Activated CD8-positive, alpha-beta memory T cell treated with anti-CD3 and anti-CD28 coated beads for 4 hours (primary cell): ENCODE results near the gene CEACAM3.
A peak's percentile ranks its signal among the peaks of the same experiment; 100 is the strongest.

Source experiments
- DNase-seq, 2 donors: peaks; one replicate each; pipeline ENCODE4 v3.0.0-alpha.2; 2020; ENCODE audit warnings: low read depth in 2 of 2

Gene CEACAM3

GRCh38 chr19:41844601-41845000 lies 48.2 kb downstream of the CEACAM3 start, which contains the start of gene LYPD4:
Gene LYPD4 (minus strand): TSS chr19:41844683. CDS start chr19:41839285, 5,398 bp downstream.
- DNase-seq, result no peak

GRCh38 chr19:41845001-41845050 lies 48.4 kb downstream of the CEACAM3 start, which contains the start of gene DMRTC2:
Gene DMRTC2 (plus strand): TSS chr19:41845042. CDS start chr19:41847429, 2,387 bp downstream.
- DNase-seq, result no peak

- DNase-seq, result no peak
These were observed 48.7 kb downstream of the CEACAM3 start for GRCh38 chr19:41845051-41845590.

DNA sequence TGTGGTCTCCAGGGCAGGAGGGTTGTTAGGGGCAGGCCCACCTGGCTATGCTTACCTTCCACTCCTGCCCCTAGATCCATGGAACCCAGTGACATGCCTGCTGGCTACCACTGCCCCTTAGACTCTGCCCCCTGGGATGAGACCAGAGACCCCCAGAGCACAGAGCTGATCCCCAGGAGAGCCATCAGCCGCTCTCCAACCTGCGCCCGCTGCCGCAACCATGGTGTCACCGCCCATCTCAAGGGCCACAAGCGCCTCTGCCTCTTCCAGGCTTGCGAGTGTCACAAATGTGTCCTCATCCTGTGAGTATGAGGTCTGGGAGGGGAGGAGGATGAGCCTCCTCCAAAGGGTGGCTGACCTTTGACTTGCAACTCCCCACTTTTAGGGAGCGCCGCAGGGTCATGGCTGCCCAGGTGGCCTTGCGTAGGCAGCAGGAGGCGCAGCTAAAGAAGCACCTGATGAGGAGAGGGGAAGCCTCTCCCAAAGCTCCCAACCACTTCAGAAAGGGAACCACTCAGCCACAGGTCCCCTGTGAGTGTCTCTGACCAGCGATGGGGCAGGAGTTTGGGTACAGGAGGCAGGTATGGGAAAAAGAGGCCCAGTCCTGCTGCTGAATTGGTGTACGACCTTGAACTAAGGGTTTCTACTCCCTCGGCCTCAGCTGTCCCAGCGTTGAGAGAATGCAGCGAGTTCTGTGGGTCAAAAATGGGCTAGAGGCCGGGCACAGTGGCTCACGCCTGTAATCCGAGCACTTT lies 51.1 kb downstream of the CEACAM3 start:
- no peak for DNase-seq

- DNase-seq, result no peak
These were observed 52.3 kb downstream of the CEACAM3 start for GRCh38 chr19:41848666-41849065.

DNA sequence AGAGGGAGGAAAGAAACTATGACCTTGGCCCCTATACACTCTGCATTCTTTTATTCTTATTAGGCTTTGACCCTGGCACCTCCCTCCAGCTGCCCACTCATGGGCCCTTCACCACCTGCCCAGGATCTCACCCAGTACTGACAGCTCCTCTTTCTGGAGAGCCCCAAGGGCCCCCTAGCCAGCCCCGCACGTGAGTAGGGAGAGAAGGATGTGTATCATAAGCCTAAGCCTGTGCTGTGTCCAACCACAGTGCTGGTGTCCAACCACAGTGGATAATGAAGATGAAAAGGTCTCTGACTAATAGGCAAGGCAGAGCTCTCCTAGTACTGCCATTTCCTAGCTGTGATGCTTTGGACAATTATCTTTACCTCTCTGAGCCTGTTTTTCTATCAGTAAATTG lies 52.7 kb downstream of the CEACAM3 start:
- no peak for DNase-seq

DNA sequence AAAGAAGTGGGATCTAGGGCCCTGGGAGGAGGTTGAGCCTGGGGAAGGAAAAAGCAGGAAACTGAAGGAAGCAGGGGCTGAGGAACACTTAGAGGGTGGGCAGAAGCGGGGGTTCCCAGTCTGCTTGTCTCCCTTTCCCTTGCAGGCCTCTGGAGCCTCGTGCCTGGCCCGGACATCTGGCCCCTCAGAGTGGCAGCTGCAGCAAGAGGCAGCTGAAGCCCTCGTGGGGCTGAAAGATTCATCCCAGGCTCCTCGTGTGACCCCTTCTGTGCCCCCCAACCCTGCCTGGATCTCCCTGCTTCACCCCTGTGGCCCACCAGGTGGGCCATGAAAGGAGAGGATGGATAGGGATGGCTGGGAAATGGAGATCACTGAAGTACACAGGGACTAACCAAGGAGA lies 54.0 kb downstream of the CEACAM3 start:
- DNase-seq, result no peak

- DNase-seq, result no peak
These were observed 55.1 kb downstream of the CEACAM3 start for GRCh38 chr19:41851456-41851855.

DNA sequence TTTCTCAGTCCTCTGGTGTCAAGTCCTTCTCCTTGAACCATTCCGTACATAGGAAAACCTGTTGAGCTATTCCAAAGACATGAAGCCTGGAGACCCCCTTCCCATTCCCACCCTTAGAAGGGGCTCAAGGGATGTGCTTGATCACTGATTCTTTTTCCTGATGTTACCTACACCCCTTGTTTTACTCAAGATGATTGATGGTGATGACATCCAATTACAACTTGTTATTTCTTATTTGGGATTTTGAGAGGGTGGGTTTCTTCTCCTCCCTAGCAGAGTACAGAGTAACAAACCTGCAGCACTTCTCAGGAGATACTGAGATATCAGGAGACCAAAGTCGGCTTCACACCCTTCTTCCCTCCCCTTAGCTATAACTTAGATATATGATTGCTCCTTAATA lies 57.0 kb downstream of the CEACAM3 start:
- DNase-seq, result no peak

GRCh38 chr19:41853768-41854167 lies 57.4 kb downstream of the CEACAM3 start:
- DNase-seq, result no peak

DNA sequence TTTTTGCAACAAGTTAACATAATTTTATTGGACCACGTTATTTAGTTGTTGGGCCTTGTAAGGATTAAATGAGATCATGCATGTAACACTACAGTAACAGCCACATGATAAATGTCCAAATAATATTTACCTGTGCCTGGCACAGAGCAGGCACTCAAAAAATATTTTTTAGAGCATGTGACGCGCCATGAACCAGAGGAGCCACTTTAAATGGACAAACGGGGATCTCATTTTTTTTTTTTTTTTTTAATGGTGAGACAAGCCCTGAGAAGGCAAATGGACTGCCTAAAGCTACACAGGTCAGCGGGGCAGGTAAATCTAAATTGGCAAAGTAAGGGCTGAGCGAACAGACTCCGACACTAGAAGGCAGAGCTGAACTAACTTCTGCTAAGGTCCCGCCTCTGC lies 62.8 kb downstream of the CEACAM3 start:
- no peak for DNase-seq

DNA sequence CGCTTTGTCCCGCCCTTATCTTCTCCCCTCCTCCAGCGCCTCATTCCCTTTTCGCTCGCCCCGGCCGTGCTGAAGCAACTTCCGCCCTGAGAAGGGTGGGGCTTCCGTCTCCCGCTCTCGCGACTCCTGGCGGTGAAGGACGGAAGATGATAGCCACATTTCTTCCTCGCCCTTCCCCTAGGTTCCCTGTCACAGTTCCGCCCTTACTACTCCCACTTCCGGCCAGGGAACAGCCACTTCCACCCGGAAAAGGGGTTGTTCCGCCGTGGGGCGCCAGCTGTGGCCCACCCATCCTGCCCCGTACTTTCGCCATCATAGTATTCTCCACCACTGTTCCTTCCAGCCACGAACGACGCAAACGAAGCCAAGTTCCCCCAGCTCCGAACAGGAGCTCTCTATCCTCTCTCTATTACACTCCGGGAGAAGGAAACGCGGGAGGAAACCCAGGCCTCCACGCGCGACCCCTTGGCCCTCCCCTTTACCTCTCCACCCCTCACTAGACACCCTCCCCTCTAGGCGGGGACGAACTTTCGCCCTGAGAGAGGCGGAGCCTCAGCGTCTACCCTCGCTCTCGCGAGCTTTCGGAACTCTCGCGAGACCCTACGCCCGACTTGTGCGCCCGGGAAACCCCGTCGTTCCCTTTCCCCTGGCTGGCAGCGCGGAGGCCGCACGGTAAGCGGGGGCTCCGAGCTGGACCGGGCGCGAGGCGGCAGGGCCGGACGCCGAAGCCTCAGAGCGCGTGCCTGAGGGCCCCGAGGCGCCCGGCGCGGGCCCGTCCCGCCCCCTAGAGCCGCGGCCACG lies 63.4 kb downstream of the CEACAM3 start, which contains the start of gene RPS19:
TSS of gene RPS19 (plus strand) at position 638 of the 801 bp plus-strand sequence. CDS start 520 bp downstream, outside the sequence.
- DNase-seq, result peak; percentile 96 to 97

GRCh38 chr19:41860419-41861115 lies 64.2 kb downstream of the CEACAM3 start:
- no peak for DNase-seq
